Measurements from ENCODE around the gene GSTM1.

The GSTM1 gene

DNA sequence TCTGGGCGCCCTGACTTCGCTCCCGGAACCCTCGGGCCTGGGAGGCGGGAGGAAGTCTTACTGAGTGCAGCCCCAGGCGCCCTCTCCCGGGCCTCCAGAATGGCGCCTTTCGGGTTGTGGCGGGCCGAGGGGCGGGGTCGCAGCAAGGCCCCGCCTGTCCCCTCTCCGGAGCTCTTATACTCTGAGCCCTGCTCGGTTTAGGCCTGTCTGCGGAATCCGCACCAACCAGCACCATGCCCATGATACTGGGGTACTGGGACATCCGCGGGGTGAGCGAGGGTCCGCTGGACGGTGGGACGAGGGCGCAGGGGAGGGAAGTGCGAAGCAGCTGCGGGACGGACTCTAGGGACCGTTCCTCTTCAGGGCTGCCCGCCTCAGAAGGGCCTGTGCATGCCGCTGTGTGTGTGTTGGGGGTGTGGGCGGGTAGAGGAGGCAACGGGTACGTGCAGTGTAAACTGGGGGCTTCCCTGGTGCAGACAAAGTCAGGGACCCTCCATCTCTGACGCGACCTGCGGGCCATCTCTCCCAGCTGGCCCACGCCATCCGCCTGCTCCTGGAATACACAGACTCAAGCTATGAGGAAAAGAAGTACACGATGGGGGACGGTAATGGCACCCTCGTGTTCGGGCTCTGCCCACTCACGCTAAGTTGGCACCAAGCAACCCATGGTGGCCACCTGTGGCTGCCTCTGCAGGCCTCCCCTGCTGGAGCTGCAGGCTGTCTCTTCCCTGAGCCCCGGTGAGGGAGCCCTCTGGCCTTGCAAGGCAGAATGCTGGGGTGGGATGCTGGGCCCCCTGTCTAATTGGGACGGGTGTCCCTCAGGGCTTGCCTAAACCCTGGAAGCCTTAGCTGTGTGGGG is at the start of gene GSTM1:
Gene GSTM1 (plus strand): TSS at position 177 of the 859 bp plus-strand sequence. CDS start 57 bp downstream, at position 234.
- DNase-seq = no peak

DNA sequence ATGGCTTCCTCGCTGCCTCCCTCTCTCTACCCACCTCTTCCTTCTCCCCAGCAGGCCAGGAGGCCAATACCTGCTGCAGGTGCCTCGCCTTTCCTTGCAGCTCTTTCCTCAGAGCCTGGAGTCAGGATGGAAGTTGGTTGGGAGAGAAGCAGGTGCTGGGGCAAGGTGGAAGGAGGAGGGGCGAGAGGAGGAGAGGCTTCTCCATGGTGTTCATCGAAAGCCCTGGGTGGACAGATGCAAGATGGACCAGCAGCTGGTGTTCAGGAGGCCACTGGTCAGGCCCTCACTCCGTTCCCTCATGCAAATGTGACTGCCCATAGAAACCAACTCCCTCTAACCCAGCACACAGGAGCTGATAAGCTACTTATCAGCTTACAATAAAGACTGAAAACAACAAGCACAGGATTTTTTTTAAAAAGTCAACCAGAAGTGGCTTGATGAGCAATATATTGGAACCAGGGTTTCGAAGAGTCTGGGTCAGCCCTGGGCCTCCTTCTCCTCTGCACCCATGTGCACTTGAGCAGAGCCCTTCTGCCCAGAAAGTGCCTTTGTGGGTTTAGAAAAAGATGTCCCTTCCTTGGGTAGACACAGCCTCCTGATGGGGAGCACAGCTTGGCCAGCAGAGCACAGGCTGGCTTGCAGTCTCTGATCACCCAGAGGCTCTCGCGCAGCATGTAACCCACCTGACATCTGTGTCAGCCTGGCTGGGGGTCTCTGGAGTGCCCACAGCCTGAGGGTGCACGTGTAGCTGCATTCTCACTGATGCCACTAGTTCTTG is 48.4 kb upstream of the GSTM1 start:
- DNase-seq = no peak

DNA sequence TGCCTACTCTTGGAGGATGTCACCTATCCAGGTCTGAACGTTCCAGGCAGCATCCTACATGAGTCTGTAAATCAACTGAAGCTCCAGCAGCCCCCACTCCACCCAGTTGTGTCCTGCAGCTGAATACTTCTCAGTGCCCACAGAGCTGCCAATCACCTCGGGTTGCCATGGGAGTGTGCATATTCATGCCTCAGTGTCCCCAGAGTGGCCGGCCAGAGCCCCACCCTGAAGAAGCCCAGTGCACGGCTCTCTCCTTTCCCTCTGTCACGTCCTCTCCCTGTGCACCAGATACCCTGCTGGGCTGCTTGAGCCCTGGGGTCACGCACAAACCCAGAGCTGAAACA is 47.8 kb upstream of the GSTM1 start:
- no peak for DNase-seq

- DNase-seq = peak; percentile 52 to 64
These were observed 47.2 kb upstream of the GSTM1 start for GRCh38 chr1:109640285-109640865.

DNA sequence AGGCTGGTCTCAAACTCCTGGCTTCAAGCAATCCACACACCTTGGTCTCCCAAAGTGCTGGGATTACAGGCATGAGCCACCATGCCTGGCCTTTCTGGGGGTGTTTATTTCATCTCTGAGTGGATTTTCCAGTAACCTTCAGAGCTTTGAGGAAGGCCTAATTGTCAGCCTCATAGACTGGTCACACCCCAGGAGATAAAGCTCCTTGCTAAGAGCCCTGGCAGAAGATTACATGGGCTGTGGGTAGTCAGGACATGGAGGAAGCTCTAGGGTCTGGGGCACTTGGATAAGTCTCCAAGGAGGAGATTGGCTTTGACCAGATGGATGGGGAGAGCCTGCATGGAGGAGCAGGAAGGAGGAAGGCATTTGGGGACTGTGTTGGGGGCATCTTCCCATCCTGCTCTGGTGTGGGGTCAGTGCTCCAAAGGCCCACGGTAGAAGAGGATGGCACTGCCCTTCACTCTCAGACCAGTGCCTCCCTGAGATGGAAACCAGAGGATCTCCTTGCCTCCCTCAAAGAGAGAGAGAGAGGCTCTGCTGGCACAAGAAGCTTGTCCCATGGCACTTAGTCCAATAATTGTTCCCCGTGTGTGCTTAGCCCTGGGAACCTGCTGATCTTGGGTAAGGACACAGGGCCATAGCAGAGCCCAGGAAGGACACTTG is 46.4 kb upstream of the GSTM1 start:
- no peak for DNase-seq

GRCh38 chr1:109641861-109642260 is 45.8 kb upstream of the GSTM1 start:
- DNase-seq = no peak

DNA sequence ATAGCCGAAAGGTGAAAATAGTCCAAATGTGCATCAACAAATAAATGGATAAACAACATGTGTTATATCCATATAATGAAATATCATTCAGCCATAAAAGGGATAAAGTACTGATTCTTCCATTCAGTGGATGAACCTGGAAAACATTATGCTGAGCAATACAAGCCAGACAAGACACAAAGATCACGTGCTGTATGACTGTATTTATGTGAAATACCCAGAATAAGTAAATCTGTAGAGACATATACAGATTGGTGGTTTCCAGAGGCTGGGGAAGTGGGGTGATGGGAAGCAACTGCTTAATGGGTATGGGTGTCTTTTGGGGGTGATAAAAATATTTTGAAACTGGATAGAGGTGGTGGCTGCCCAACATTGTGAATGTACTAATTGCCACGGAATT is 45.0 kb upstream of the GSTM1 start:
- no peak for DNase-seq

GRCh38 chr1:109643385-109644230 is 44.0 kb upstream of the GSTM1 start:
- peak; percentile 30 to 55 for DNase-seq

- no peak for DNase-seq
These were observed 42.9 kb upstream of the GSTM1 start for GRCh38 chr1:109644670-109645069.

DNA sequence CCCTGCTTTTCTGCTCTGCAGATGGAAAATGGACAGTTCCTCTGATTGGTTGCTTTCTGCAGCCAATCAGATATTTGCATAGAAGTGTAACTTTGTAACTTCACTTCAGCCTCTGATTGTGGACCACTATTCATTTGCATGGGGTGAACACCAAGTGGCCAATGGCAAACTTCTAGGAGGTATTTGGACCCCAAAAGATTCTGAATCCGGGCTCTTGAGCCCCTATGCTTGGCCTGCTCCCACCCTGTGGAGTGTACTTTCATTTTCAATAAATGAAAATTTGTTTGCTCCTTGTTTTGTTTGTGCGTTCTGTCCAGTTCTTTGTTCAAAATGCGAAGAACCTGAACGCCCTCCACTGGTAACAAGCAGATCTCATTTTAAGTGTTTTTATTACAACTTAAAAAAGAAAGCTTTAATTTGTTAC is 38.1 kb upstream of the GSTM1 start:
- peak; percentile 39 to 44 for DNase-seq

GRCh38 chr1:109650609-109651008 is 37.0 kb upstream of the GSTM1 start:
- DNase-seq = no peak

DNA sequence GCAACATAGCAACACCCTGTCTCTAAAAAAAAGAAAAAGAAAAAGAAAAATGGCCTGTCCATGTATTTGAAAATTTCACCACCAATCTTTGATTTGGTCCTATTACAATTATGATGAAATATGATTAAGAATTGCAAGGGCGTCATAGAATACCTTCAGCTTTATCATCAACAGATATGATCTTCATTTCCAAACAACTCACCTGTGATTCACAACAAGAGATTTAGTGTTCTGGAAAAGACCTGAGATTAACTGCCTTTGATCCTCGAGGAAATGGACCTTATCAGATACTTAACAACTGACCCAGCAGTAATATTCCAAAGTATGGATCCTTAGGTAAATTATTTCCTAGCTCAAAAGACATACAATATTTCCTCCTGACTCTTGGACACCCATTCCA is 35.2 kb upstream of the GSTM1 start:
- DNase-seq = no peak

- no peak for DNase-seq
These were observed 34.3 kb upstream of the GSTM1 start for GRCh38 chr1:109653306-109653705.

DNA sequence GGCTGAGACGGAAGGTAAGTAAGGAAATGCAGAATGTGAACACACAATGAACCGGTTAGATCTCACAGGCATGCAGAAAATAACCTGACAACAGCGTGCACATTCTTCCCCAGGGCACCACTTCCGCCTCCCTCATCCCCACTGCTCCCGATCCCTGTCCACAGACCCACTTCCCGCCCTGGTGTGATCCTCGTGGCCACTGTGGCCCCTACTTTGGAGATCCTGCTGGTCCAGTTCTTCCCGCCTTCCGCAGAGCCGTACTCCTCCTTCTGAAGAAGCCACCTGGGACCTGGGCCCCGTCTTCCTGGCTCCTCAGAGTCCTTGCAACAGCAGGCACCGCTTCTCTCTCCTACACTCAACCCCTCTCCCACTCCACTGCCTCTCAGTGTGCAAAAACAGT is 33.1 kb upstream of the GSTM1 start:
- DNase-seq = no peak

DNA sequence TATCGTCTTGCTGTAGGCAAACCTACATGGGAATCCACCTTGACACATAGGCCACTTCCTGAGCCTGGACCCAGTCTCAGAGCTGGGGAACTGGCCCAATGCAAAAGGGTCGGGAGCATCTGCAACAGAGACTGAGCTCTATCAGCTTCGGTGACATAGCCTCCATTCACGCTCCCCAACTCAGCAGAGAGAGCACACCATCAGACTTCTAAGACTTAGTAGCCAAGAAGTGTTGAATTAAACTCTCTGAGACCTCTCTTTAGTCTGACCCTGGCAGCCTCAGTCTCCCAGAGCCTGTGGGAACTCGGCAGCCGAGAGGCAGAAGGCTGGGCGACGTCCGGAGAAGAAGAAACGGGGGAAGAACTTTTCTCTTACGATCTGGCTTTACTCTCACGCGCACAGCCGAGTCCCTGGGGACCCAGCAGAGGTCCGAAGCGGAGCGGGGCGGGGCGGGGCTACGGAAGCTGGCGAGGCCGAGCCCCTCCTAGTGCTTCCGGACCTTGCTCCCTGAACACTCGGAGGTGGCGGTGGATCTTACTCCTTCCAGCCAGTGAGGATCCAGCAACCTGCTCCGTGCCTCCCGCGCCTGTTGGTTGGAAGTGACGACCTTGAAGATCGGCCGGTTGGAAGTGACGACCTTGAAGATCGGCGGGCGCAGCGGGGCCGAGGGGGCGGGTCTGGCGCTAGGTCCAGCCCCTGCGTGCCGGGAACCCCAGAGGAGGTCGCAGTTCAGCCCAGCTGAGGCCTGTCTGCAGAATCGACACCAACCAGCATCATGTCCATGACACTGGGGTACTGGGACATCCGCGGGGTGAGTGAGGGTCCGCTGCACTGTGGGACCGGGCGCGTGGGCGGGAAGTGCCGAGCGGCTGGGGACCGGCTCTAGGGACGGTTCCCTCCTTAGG is 31.8 kb upstream of the GSTM1 start, which contains the start of gene GSTM4:
Gene GSTM4 (plus strand): TSS at position 485 of the 905 bp plus-strand sequence. CDS start 291 bp downstream, at position 776.
- peak; percentile 52 to 58 for DNase-seq

GRCh38 chr1:109657395-109657794 is 30.2 kb upstream of the GSTM1 start:
- DNase-seq = no peak

- DNase-seq = no peak
These were observed 29.6 kb upstream of the GSTM1 start for GRCh38 chr1:109657970-109658369.

DNA sequence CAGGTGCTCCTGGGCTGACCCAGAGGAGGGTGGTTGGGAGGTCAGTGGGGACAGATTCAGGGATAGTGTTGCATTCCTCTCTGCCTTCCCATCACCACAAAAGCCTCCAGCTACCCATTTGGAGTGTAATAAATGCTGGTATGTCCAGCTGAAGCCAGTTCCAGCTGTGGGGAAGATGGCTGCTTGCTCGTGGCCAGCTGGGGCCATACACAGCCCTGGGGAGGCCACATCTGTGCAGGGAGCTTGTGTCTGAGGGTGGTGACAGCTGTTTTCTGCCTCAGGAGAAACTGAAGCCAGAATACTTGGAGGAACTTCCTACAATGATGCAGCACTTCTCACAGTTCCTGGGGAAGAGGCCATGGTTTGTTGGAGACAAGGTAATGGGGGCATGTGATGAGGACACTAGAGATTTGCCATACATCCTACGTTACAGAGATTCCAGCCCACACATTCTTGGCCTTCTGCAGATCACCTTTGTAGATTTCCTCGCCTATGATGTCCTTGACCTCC is 29.0 kb upstream of the GSTM1 start:
- DNase-seq = no peak

DNA sequence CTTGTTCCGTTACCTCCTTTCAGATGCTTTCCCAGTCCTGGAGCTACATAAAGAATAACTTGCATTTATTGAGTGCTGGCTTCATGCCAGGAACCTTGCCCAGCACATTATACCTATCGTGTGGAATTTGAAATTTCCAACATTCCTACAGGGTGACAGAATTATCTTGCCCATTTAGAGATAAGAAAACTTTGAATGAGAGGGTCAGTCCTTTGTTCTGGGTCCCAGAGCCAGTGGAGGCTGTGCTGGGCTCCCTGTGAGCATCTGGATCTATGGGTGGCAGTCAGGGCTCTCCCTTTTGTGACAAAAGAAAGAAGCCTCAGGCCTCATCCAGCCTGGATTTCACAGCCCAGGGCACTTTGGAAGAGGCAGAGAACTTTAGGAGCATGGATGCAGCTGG is 28.5 kb upstream of the GSTM1 start:
- DNase-seq = no peak

GRCh38 chr1:109659997-109660690 is 27.5 kb upstream of the GSTM1 start:
- DNase-seq = no peak
